CD14-positive monocyte (primary cell): ENCODE data around the gene SLC15A5. TPM values are rescaled to one million over a fixed set of nuclear protein-coding genes. Genes with fewer than 3 reads are reported as not detected.

ENCODE experiments used
- DNase-seq, 3 donors: peaks; one replicate each; pipeline ENCODE4 v3.0.0-alpha.2; 2011 to 2022
- H2AFZ ChIP-seq: 2 replicates; pipeline ENCODE4 v1.6.0; 2012; ENCODE audit warnings: mild to moderate bottlenecking, low read depth, low read length, inconsistent platforms; ENCODE audit not compliant: insufficient read depth, poor library complexity, severe bottlenecking
- H3K27ac ChIP-seq, 2 donors: 1 replicate in 1 of 2; 2 replicates in 1 of 2; pipeline ENCODE4 v1.5.1; 2012 to 2013; ENCODE audit warnings: low read length in 2 of 2, control low read depth in 1 of 2, inconsistent platforms in 1 of 2, low read depth in 1 of 2, mild to moderate bottlenecking in 1 of 2
- H3K27me3 ChIP-seq, 2 donors: one replicate each; pipeline versions ENCODE4 v1.6.0 to v1.6.1; 2011 to 2013; ENCODE audit warnings: low read length in 2 of 2; ENCODE audit not compliant: control insufficient read depth in 2 of 2, insufficient read depth in 2 of 2
- H3K36me3 ChIP-seq, 2 donors: replicated peaks in 1 of 2; 1 replicate in 1 of 2; 2 replicates in 1 of 2; pipeline versions ENCODE4 v1.5.1 to v1.6.1; 2012 to 2013; ENCODE audit warnings: low read length in 2 of 2, control low read depth in 1 of 2, inconsistent platforms in 1 of 2, mild to moderate bottlenecking in 1 of 2; ENCODE audit not compliant: insufficient read depth in 2 of 2, control insufficient read depth in 1 of 2
- H3K4me1 ChIP-seq, 2 donors: 1 replicate in 1 of 2; 2 replicates in 1 of 2; pipeline versions ENCODE4 v1.5.1 to v1.6.1; 2012 to 2013; ENCODE audit warnings: low read length in 2 of 2, control low read depth in 1 of 2, inconsistent platforms in 1 of 2, mild to moderate bottlenecking in 1 of 2, moderate library complexity in 1 of 2; ENCODE audit not compliant: insufficient read depth in 2 of 2, control insufficient read depth in 1 of 2
- H3K4me2 ChIP-seq: replicated peaks from 2 replicates; pipeline ENCODE3; 2012; ENCODE audit warnings: low read length, moderate library complexity, mild to moderate bottlenecking; ENCODE audit not compliant: poor library complexity, severe bottlenecking; ENCODE audit errors: extremely low read depth
- H3K4me3 ChIP-seq, 3 experiments: fragments of 200-600 bp in 1 of 3; sonication (generic) in 1 of 3; replicated peaks in 1 of 3; 1 replicate in 2 of 3; 2 replicates in 1 of 3; pipeline ENCODE4 v1.5.1; 2011 to 2013; ENCODE audit warnings: low read length in 3 of 3, mild to moderate bottlenecking in 3 of 3, control low read depth in 2 of 3, low read depth in 2 of 3, inconsistent platforms in 1 of 3, moderate library complexity in 1 of 3
- H3K79me2 ChIP-seq: 2 replicates; pipeline ENCODE4 v1.6.0; 2012; ENCODE audit warnings: mild to moderate bottlenecking, control low read depth, inconsistent platforms, low read length, moderate library complexity; ENCODE audit not compliant: insufficient read depth
- H3K9ac ChIP-seq: 2 replicates; pipeline ENCODE4 v1.6.0; 2017; ENCODE audit warnings: low read length, mild to moderate bottlenecking; ENCODE audit not compliant: insufficient read depth, poor library complexity, severe bottlenecking
- H3K9me3 ChIP-seq, 2 donors: replicated peaks in 1 of 2; 1 replicate in 1 of 2; 2 replicates in 1 of 2; pipeline versions ENCODE4 v1.5.1 to v1.6.1; 2012 to 2013; ENCODE audit warnings: low read length in 2 of 2, control low read depth in 1 of 2; ENCODE audit not compliant: control insufficient read depth in 1 of 2, insufficient read depth in 1 of 2
- H4K20me1 ChIP-seq: 2 replicates; pipeline ENCODE4 v1.6.0; 2012; ENCODE audit warnings: mild to moderate bottlenecking, low read length, control low read depth, moderate library complexity; ENCODE audit not compliant: insufficient read depth
- H3K27ac Mint-ChIP-seq, 7 donors: one replicate each; pipeline ENCODE4 v1.8.0; 2020; ENCODE audit warnings: mild to moderate bottlenecking in 7 of 7, mixed read lengths in 7 of 7, moderate library complexity in 6 of 7, inconsistent platforms in 2 of 7
- H3K27me3 Mint-ChIP-seq, 3 donors: one replicate each; pipeline ENCODE4 v1.8.0; 2021 to 2022; ENCODE audit warnings: low read depth in 3 of 3, mild to moderate bottlenecking in 3 of 3, mixed read lengths in 3 of 3, moderate library complexity in 3 of 3, inconsistent platforms in 1 of 3
- H3K36me3 Mint-ChIP-seq, 2 donors: one replicate each; pipeline ENCODE4 v1.8.0; 2020; ENCODE audit warnings: mixed read lengths in 2 of 2, inconsistent platforms in 1 of 2, mild to moderate bottlenecking in 1 of 2
- H3K4me1 Mint-ChIP-seq: one replicate; pipeline ENCODE4 v1.8.0; 2020; ENCODE audit warnings: mild to moderate bottlenecking, mixed read lengths
- H3K4me3 Mint-ChIP-seq, 2 donors: one replicate each; pipeline ENCODE4 v1.8.0; 2020; ENCODE audit warnings: mild to moderate bottlenecking in 2 of 2, mixed read lengths in 2 of 2, moderate library complexity in 1 of 2
- H3K9me3 Mint-ChIP-seq, 7 donors: one replicate each; pipeline ENCODE4 v1.8.0; 2020 to 2022; ENCODE audit warnings: mixed read lengths in 7 of 7, mild to moderate bottlenecking in 6 of 7, moderate library complexity in 6 of 7, inconsistent platforms in 2 of 7
- WGBS: methylation state at CpG from one replicate; pipeline ENCODE4 v1.1.5; 2013; ENCODE audit warnings: missing lambda C conversion rate; ENCODE audit not compliant: insufficient coverage; 5-methylcytosine and 5-hydroxymethylcytosine counted together
- intact Hi-C, 2 donors: fragments of 100-400 bp; cut with micrococcal nuclease; formaldehyde crosslinking; loops; one replicate each; pipeline versions ENCODE4 v1.15.0 to v1.15.1; 2023
- polyA plus RNA-seq, 3 donors: library from polyadenylated mRNA; depleted of rRNA in 1 of 3; unstranded in 2 of 3; stranded (reverse) in 1 of 3; fragments of 300-500 nt in 2 of 3; fragments of >200 nt in 1 of 3; fragmentation: Illumina TruSeq in 2 of 3; gene quantifications; 1 replicate in 2 of 3; 2 replicates in 1 of 3; pipeline ENCODE4 v1.2.3, GENCODE V29; 2012 to 2021
- TF ChIP-seq, protein P1 (sequence below): fragments of 200-600 bp; IDR thresholded peaks from one replicate; pipeline ENCODE4 v1.8.0; 2022; ENCODE audit warnings: antibody characterized with exemption, mild to moderate bottlenecking

SLC15A5 gene
- polyA plus RNA-seq, 3 donors: not detected

DNA sequence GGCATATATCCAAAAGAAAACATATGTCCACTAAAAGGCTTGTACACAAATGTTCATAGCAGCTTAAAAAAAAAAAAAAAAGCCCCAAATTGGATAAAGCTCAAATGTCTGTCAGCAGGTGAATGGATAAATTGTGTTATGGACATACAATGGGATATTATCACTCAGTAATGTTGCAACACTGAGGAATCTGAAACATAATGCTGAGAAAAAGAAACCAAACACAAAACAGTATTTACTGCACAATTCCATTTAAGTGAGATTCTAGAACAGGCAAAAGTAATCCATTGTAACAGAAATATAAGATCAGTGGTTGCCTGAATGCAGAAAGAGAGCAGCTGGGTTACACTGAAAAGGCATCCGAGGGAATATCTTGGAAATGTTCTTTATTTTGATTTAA lies 117.9 kb downstream of the SLC15A5 start:
- Mint-ChIP-seq H3K4me1 (peaks cover 9% of the 10 kb centered on the region), H3K4me3 (no peak overlapping the region), H3K9me3 (no peaks in the 10 kb centered on the region), H3K27me3 (peaks cover 0 to 5% (median 3%) of the 10 kb centered on the region in 3 donors), H3K36me3 (no peaks in the 10 kb centered on the region), H3K27ac (no peak overlapping the region)
- no CpG with 5 or more reads among the region's 1 CpG for WGBS
- H3K36me3 ChIP-seq: no peaks in the 10 kb centered on the region
- peaks cover 0 to 3% of the 10 kb centered on the region in 2 donors for H3K4me1 ChIP-seq
- no peaks in the 10 kb centered on the region for H3K79me2 ChIP-seq
- H3K4me3 ChIP-seq: no peak overlapping the region
- intact Hi-C loops: no loop called here
- TF ChIP-seq, protein P1, sequence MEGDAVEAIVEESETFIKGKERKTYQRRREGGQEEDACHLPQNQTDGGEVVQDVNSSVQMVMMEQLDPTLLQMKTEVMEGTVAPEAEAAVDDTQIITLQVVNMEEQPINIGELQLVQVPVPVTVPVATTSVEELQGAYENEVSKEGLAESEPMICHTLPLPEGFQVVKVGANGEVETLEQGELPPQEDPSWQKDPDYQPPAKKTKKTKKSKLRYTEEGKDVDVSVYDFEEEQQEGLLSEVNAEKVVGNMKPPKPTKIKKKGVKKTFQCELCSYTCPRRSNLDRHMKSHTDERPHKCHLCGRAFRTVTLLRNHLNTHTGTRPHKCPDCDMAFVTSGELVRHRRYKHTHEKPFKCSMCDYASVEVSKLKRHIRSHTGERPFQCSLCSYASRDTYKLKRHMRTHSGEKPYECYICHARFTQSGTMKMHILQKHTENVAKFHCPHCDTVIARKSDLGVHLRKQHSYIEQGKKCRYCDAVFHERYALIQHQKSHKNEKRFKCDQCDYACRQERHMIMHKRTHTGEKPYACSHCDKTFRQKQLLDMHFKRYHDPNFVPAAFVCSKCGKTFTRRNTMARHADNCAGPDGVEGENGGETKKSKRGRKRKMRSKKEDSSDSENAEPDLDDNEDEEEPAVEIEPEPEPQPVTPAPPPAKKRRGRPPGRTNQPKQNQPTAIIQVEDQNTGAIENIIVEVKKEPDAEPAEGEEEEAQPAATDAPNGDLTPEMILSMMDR: no peak
- DNase-seq: no peak
- no peak overlapping the region for H3K27ac ChIP-seq
- no peak overlapping the region for H3K4me2 ChIP-seq
- no peak overlapping the region for H3K9ac ChIP-seq
- H3K9me3 ChIP-seq: no peaks in the 10 kb centered on the region
- H3K27me3 ChIP-seq: no peaks in the 10 kb centered on the region
- H4K20me1 ChIP-seq: no peaks in the 10 kb centered on the region
- H2AFZ ChIP-seq: no peak overlapping the region

DNA sequence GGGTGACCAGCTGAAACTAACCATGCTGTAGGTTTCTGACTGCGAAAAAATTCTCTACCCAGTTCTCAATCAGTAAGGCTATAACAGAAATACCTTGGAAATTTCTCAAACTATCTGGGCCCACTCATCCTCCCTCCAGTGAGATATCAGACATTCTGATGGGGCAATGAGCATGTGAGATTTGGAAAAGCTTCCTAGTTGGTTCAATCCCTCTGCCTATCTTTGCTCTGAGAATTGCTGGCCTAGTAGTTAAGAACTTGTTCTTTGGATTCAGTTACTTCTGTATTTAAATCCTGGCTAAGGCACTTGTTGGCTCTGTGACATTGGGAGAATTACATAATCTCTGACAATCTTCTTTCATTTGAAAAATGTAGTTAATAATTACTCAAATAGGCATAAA lies 119.4 kb downstream of the SLC15A5 start:
- WGBS: no CpG with 5 or more reads among the region's 1 CpG
- Mint-ChIP-seq H3K36me3 (no peaks in the 10 kb centered on the region), H3K9me3 (no peaks in the 10 kb centered on the region), H3K4me3 (no peak overlapping the region), H3K27ac (no peak overlapping the region), H3K4me1 (peaks cover 9% of the 10 kb centered on the region), H3K27me3 (peaks cover 0 to 5% (median 3%) of the 10 kb centered on the region in 3 donors)
- Histone ChIP-seq H3K4me1 (peaks cover 0 to 3% of the 10 kb centered on the region in 2 donors), H3K9ac (no peak overlapping the region), H2AFZ (no peak overlapping the region), H3K27ac (no peak overlapping the region), H3K9me3 (no peaks in the 10 kb centered on the region), H3K4me2 (no peak overlapping the region), H3K79me2 (no peaks in the 10 kb centered on the region), H4K20me1 (no peaks in the 10 kb centered on the region), H3K36me3 (no peaks in the 10 kb centered on the region), H3K27me3 (no peaks in the 10 kb centered on the region), H3K4me3 (no peak overlapping the region)
- intact Hi-C loops: no loop called here
- TF ChIP-seq, protein P1: no peak
- no peak for DNase-seq
